ENCODE results near the gene PROS1. TPM values are rescaled to one million over a fixed set of nuclear protein-coding genes. Genes with fewer than 3 reads are reported as not detected.

The PROS1 gene
- total and polyA plus RNA-seq, 10 of the 15 experiments (the other 5 are each of a cell fraction or from before 2014, with no cell fraction given), result 0.10 TPM; not detected in 9

- TF ChIP-seq ATF2 (IDR thresholded peaks at IDR 0.05; ENCODE audit: low read length) (no peak), EZH2 (IDR thresholded peaks at IDR 0.05; ENCODE audit: borderline replicate concordance, control insufficient read depth, low read depth, low read length) (no peak)
These were observed 46.0 kb upstream of the PROS1 start (continued) for GRCh38 chr3:94019659-94020058.

GRCh38 chr3:94015025-94015424 lies 41.3 kb upstream of the PROS1 start:
- in situ Hi-C loops (cut with MboI), result no loop called here
- ATAC-seq (no peak), DNase-seq (ENCODE audit: low read depth, low spot score) (no peak), FAIRE-seq (no peak)
- intact Hi-C loops (cut with micrococcal nuclease; ENCODE audit: unreplicated experiment), result no loop called here
- Histone ChIP-seq H3K27me3 (replicated peaks in 1 of 2; ENCODE audit: control insufficient read depth in 2 of 2, insufficient read depth in 2 of 2, low read length in 1 of 2) (no peaks in the 10 kb centered on the region), H3K9ac (ENCODE audit: control insufficient read depth, insufficient read depth, low read length) (no peak overlapping the region), H3K79me2 (ENCODE audit: control insufficient read depth, insufficient read depth, low read length) (no peaks in the 10 kb centered on the region), H3K9me3 (replicated peaks; ENCODE audit: control insufficient read depth, insufficient read depth, low read length) (no peaks in the 10 kb centered on the region), H3K36me3 (ENCODE audit: control insufficient read depth in 2 of 2, insufficient read depth in 2 of 2, low read length in 1 of 2) (no peaks in the 10 kb centered on the region), H3K4me2 (ENCODE audit: control insufficient read depth, insufficient read depth) (no peak overlapping the region), H3K4me1 (ENCODE audit: control insufficient read depth, insufficient read depth, low read length) (no peaks in the 10 kb centered on the region), H2AFZ (ENCODE audit: control insufficient read depth, low read depth, low read length) (no peak overlapping the region), H3K27ac (ENCODE audit: control insufficient read depth, insufficient read depth) (no peak overlapping the region), H4K20me1 (ENCODE audit: control insufficient read depth, insufficient read depth) (no peaks in the 10 kb centered on the region), H3K4me3 (no peak overlapping the region)
- CTCF ChIA-PET, result interaction anchor here (1.2 to 1.8 kb wide), 6 partner anchors 9 to 87 kb away, joined by 3 to 7 read pairs (median 6); no protein-coding TSS in a partner anchor
- RAD21 ChIA-PET (ENCODE audit: unreplicated experiment), result no interaction called here
- no TSS peak for BruUV-seq (replicated peaks)
- POLR2A ChIA-PET, result no interaction called here
- WGBS (ENCODE audit: insufficient coverage, insufficient replicate concordance, low lambda C conversion rate, missing lambda C conversion rate), result 4% methylated on average over 1 of the region's 1 CpG
- SMC1A ChIA-PET (ENCODE audit: uncharacterized antibody, unreplicated experiment), result interaction anchor here (1.1 to 1.8 kb wide), 4 partner anchors 10 to 55 kb away, joined by 3 to 10 read pairs (median 4); partner anchors contain the start of gene STX19
- TF ChIP-seq MEF2B (IDR thresholded peaks at IDR 0.05; ENCODE audit: partially characterized antibody, poor library complexity, severe bottlenecking) (no peak), RAD51 (IDR thresholded peaks at IDR 0.05) (no peak), ZNF274 (IDR thresholded peaks at IDR 0.05; ENCODE audit: insufficient read depth, insufficient read length) (no peak), ELK1 (IDR thresholded peaks at IDR 0.05; ENCODE audit: low read depth, low read length) (no peak), IRF5 (IDR thresholded peaks at IDR 0.05; ENCODE audit: borderline replicate concordance) (no peak), SMARCA5 (IDR thresholded peaks at IDR 0.05) (no peak), CHD2 (IDR thresholded peaks at IDR 0.05; ENCODE audit: borderline replicate concordance, low read depth, low read length) (no peak), SMC3 (IDR thresholded peaks at IDR 0.05; ENCODE audit: borderline replicate concordance, low read length) (no peak), ZNF687 (IDR thresholded peaks at IDR 0.05) (no peak), ESRRA (IDR thresholded peaks at IDR 0.05; ENCODE audit: low read length) (no peak), NBN (IDR thresholded peaks at IDR 0.05) (no peak), BRCA1 (IDR thresholded peaks at IDR 0.05; ENCODE audit: low read depth, low read length) (no peak)

Measured in GM12878 (cell line).